Suprapubic skin (tissue), 3 donors: ENCODE results near the gene RALGAPA2.

Experiments used
- EP300 ChIP-seq: sonication (generic); formaldehyde crosslinking; IDR thresholded peaks from one replicate; pipeline ENCODE4 v1.6.1; 2017; ENCODE audit warnings: antibody characterized with exemption
- TF ChIP-seq, protein P1 (sequence below), 2 donors: fragments of 200-600 bp in 1 of 2; fragments of 450-650 bp in 1 of 2; sonication (generic) in 1 of 2; IDR thresholded peaks; one replicate each; pipeline ENCODE4 v1.5.1; 2016 to 2019; ENCODE audit warnings: antibody characterized with exemption in 2 of 2, mild to moderate bottlenecking in 1 of 2, moderate library complexity in 1 of 2

GRCh38 chr20:20499439-20499838 is 213.0 kb downstream of the RALGAPA2 start:
- TF ChIP-seq, protein P1, sequence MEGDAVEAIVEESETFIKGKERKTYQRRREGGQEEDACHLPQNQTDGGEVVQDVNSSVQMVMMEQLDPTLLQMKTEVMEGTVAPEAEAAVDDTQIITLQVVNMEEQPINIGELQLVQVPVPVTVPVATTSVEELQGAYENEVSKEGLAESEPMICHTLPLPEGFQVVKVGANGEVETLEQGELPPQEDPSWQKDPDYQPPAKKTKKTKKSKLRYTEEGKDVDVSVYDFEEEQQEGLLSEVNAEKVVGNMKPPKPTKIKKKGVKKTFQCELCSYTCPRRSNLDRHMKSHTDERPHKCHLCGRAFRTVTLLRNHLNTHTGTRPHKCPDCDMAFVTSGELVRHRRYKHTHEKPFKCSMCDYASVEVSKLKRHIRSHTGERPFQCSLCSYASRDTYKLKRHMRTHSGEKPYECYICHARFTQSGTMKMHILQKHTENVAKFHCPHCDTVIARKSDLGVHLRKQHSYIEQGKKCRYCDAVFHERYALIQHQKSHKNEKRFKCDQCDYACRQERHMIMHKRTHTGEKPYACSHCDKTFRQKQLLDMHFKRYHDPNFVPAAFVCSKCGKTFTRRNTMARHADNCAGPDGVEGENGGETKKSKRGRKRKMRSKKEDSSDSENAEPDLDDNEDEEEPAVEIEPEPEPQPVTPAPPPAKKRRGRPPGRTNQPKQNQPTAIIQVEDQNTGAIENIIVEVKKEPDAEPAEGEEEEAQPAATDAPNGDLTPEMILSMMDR (IDR thresholded peaks at IDR 0.05): no peak
- TF ChIP-seq EP300: no peak
